Measurements from ENCODE around the gene ZNF576.
"Not testable (repeated sequence)": the region's sequence is repeated elsewhere in the genome, so short reads cannot be mapped to it uniquely, and the experiment has no call there.

ZNF576 gene

GRCh38 chr19:43595605-43595998, 793 bp upstream of the ZNF576 start:
- DNase-seq (ENCODE audit: extremely low read depth, low read depth) = no peak
- TF ChIP-seq CTCF (IDR thresholded peaks at IDR 0.05; ENCODE audit: low read depth, low read length) = no peak

- TF ChIP-seq CTCF (IDR thresholded peaks at IDR 0.05; ENCODE audit: low read depth, low read length) = no peak
Measured at GRCh38 chr19:43596842-43597461, 557 bp downstream of the ZNF576 start.

GRCh38 chr19:43597876-43598275, 1.5 kb downstream of the ZNF576 start:
- TF ChIP-seq CTCF (IDR thresholded peaks at IDR 0.05; ENCODE audit: low read depth, low read length) = no peak
- DNase-seq (ENCODE audit: extremely low read depth, low read depth) = no peak

More at GRCh38 chr19:43596842-43597461, 557 bp downstream of the ZNF576 start:
- no peak for DNase-seq (ENCODE audit: extremely low read depth, low read depth)

GRCh38 chr19:43598445-43599240, 2.2 kb downstream of the ZNF576 start:
- no peak for TF ChIP-seq CTCF (IDR thresholded peaks at IDR 0.05; ENCODE audit: low read depth, low read length)
- DNase-seq (ENCODE audit: extremely low read depth, low read depth) = no peak

- DNase-seq (ENCODE audit: extremely low read depth, low read depth) = no peak
- no peak for TF ChIP-seq CTCF (IDR thresholded peaks at IDR 0.05; ENCODE audit: low read depth, low read length)
Measured at GRCh38 chr19:43599635-43600295, 3.4 kb downstream of the ZNF576 start.

GRCh38 chr19:43600326-43600725, 3.9 kb downstream of the ZNF576 start:
- not testable (repeated sequence) for DNase-seq (ENCODE audit: extremely low read depth, low read depth)

- no peak for TF ChIP-seq CTCF (IDR thresholded peaks at IDR 0.05; ENCODE audit: low read depth, low read length)
- no peak for DNase-seq (ENCODE audit: extremely low read depth, low read depth)
Measured at GRCh38 chr19:43605875-43606568, 9.6 kb downstream of the ZNF576 start.
